Liver (tissue), 9 donors: ENCODE results near the gene ETV3. TPM values are rescaled to one million over a fixed set of nuclear protein-coding genes. Genes with fewer than 3 reads are reported as not detected.

Experiments used
- DNase-seq: peaks from one replicate; pipeline ENCODE4 v3.0.0-alpha.2; 2017; ENCODE audit warnings: low spot score
- H3K27ac ChIP-seq, 2 donors: one replicate each; pipeline ENCODE4 v1.7.0; 2013; ENCODE audit warnings: inconsistent platforms in 2 of 2, low read length in 2 of 2, control low read depth in 1 of 2, low read depth in 1 of 2, mild to moderate bottlenecking in 1 of 2
- H3K27me3 ChIP-seq, 4 donors: one replicate each; pipeline versions ENCODE4 v1.6.1 to v1.7.0; 2013; ENCODE audit warnings: low read length in 3 of 4, inconsistent platforms in 1 of 4, mild to moderate bottlenecking in 1 of 4, moderate library complexity in 1 of 4; ENCODE audit not compliant: control insufficient read depth in 4 of 4, insufficient read depth in 4 of 4
- H3K36me3 ChIP-seq, 4 donors: one replicate each; pipeline versions ENCODE4 v1.6.1 to v1.7.0; 2013; ENCODE audit warnings: low read length in 3 of 4, mild to moderate bottlenecking in 3 of 4, low read depth in 1 of 4, moderate library complexity in 1 of 4; ENCODE audit not compliant: control insufficient read depth in 4 of 4, insufficient read depth in 3 of 4
- H3K4me1 ChIP-seq, 4 donors: one replicate each; pipeline versions ENCODE4 v1.6.1 to v1.7.0; 2013; ENCODE audit warnings: low read length in 3 of 4, mild to moderate bottlenecking in 3 of 4, moderate library complexity in 1 of 4; ENCODE audit not compliant: control insufficient read depth in 4 of 4, insufficient read depth in 4 of 4
- H3K4me3 ChIP-seq, 3 donors: one replicate each; pipeline versions ENCODE4 v1.6.1 to v1.7.0; 2013; ENCODE audit warnings: low read length in 3 of 3, control low read depth in 1 of 3, low read depth in 1 of 3, mild to moderate bottlenecking in 1 of 3
- H3K9ac ChIP-seq, 2 donors: one replicate each; pipeline ENCODE4 v1.7.0; 2013; ENCODE audit warnings: low read length in 2 of 2, mild to moderate bottlenecking in 2 of 2, moderate library complexity in 2 of 2, control low read depth in 1 of 2, low read depth in 1 of 2
- H3K9me3 ChIP-seq, 4 donors: one replicate each; pipeline versions ENCODE4 v1.6.1 to v1.7.0; 2013; ENCODE audit warnings: low read length in 3 of 4; ENCODE audit not compliant: control insufficient read depth in 4 of 4
- ATF3 ChIP-seq: IDR thresholded peaks from 2 replicates; pipeline ENCODE4 v1.6.1; 2016; ENCODE audit warnings: antibody characterized with exemption
- CTCF ChIP-seq: fragments of 150-350 bp; IDR thresholded peaks from 2 replicates; pipeline ENCODE4 v1.5.1; 2017; ENCODE audit warnings: improper control_type of control experiment, low read depth, low read length; ENCODE audit not compliant: missing input control
- EGR1 ChIP-seq, 2 donors: IDR thresholded peaks; 2 replicates each; pipeline ENCODE4 v1.6.1; 2016 to 2018; ENCODE audit warnings: antibody characterized with exemption in 2 of 2, low read depth in 2 of 2
- FOXA1 ChIP-seq: IDR thresholded peaks from 2 replicates; pipeline ENCODE4 v1.6.1; 2016; ENCODE audit warnings: antibody characterized with exemption
- FOXA2 ChIP-seq: IDR thresholded peaks from 2 replicates; pipeline ENCODE4 v1.6.1; 2016; ENCODE audit warnings: antibody characterized with exemption
- GABPA ChIP-seq, 2 donors: IDR thresholded peaks in 1 of 2; conservative IDR thresholded peaks in 1 of 2; 2 replicates each; pipeline ENCODE4 v1.6.1; 2016; ENCODE audit warnings: antibody characterized with exemption in 2 of 2, mild to moderate bottlenecking in 1 of 2, moderate library complexity in 1 of 2
- HNF4A ChIP-seq, 2 donors: conservative IDR thresholded peaks; 2 replicates each; pipeline ENCODE4 v1.6.1; 2016; ENCODE audit warnings: antibody characterized with exemption in 2 of 2, mild to moderate bottlenecking in 2 of 2
- HNF4G ChIP-seq: IDR thresholded peaks from 2 replicates; pipeline ENCODE4 v1.6.1; 2016; ENCODE audit warnings: antibody characterized with exemption
- JUND ChIP-seq, 2 donors: IDR thresholded peaks; 2 replicates each; pipeline ENCODE4 v1.6.1; 2016; ENCODE audit warnings: antibody characterized with exemption in 2 of 2
- MAX ChIP-seq: IDR thresholded peaks from 2 replicates; pipeline ENCODE4 v1.6.1; 2016; ENCODE audit warnings: antibody characterized with exemption
- NR2F2 ChIP-seq: IDR thresholded peaks from 2 replicates; pipeline ENCODE4 v1.6.1; 2016; ENCODE audit warnings: antibody characterized with exemption
- RAD21 ChIP-seq, 2 donors: IDR thresholded peaks; 2 replicates each; pipeline ENCODE4 v1.6.1; 2016; ENCODE audit warnings: antibody characterized with exemption in 2 of 2, mild to moderate bottlenecking in 2 of 2
- REST ChIP-seq: IDR thresholded peaks from 2 replicates; pipeline ENCODE4 v1.6.1; 2016; ENCODE audit warnings: antibody characterized with exemption, mild to moderate bottlenecking
- RXRA ChIP-seq, 2 donors: IDR thresholded peaks; 2 replicates each; pipeline ENCODE4 v1.6.1; 2017 to 2018; ENCODE audit warnings: antibody characterized with exemption in 2 of 2, mild to moderate bottlenecking in 1 of 2
- SP1 ChIP-seq: IDR thresholded peaks from 2 replicates; pipeline ENCODE4 v1.6.1; 2018; ENCODE audit warnings: antibody characterized with exemption, mild to moderate bottlenecking
- TAF1 ChIP-seq: conservative IDR thresholded peaks from 2 replicates; pipeline ENCODE4 v1.6.1; 2016; ENCODE audit warnings: antibody characterized with exemption, mild to moderate bottlenecking
- YY1 ChIP-seq: IDR thresholded peaks from 2 replicates; pipeline ENCODE4 v1.6.1; 2016; ENCODE audit warnings: antibody characterized with exemption, mild to moderate bottlenecking
- ZBTB33 ChIP-seq: IDR thresholded peaks from 2 replicates; pipeline ENCODE4 v1.6.1; 2016; ENCODE audit warnings: antibody characterized with exemption
- WGBS: extraction: QIAGEN DNeasy Blood & Tissue Kit; methylation state at CpG from one replicate; pipeline ENCODE4 v1.1.7; 2013; 5-methylcytosine and 5-hydroxymethylcytosine counted together
- polyA plus RNA-seq, 2 donors: library from polyadenylated mRNA; stranded (reverse) in 1 of 2; unstranded in 1 of 2; fragments of 200-250 nt in 1 of 2; fragments of >200 nt in 1 of 2; fragmentation: Nextera tagmentation in 1 of 2; extraction: Ambion mirVana in 1 of 2; gene quantifications; one replicate each; pipeline versions ENCODE4 v1.2.1 to v1.2.3, GENCODE V29; 2013 to 2015
- total RNA-seq, 2 donors: library from RNA; depleted of rRNA; stranded (reverse); fragments of >200 nt; gene quantifications; one replicate each; pipeline ENCODE4 v1.2.3, GENCODE V29; 2014
- donor health status: healthy.
- donor health status: healthy.
- donor health status: healthy.
- donor health status: healthy.
- donor health status: healthy.

ETV3 gene
- total and polyA plus RNA-seq, 4 donors = 2.0 to 10.8 (median 5.3) TPM

GRCh38 chr1:157124855-157125254 lies 13.3 kb downstream of the ETV3 start:
- no peak for TF ChIP-seq ATF3
- TF ChIP-seq CTCF = no peak
- TF ChIP-seq SP1 = no peak
- TF ChIP-seq EGR1 (IDR thresholded peaks at IDR 0.05; ENCODE audit: low read depth in 2 of 2) = no peak
- no peak for TF ChIP-seq JUND (IDR thresholded peaks at IDR 0.05)
- TF ChIP-seq REST = no peak
- no peak for TF ChIP-seq TAF1
- TF ChIP-seq YY1 = no peak
- no peak for TF ChIP-seq RAD21 (IDR thresholded peaks at IDR 0.05)
- no peak for TF ChIP-seq NR2F2
- TF ChIP-seq GABPA (IDR thresholded peaks at IDR 0.05 in 1 of 2, conservative IDR thresholded peaks at IDR 0.05 in 1 of 2) = no peak
- no peak for TF ChIP-seq HNF4G
- TF ChIP-seq HNF4A (conservative IDR thresholded peaks at IDR 0.05) = no peak
- TF ChIP-seq ZBTB33 = no peak
- TF ChIP-seq FOXA2 = no peak
- no peak for TF ChIP-seq MAX
- TF ChIP-seq FOXA1 = no peak
- no peak for TF ChIP-seq RXRA (IDR thresholded peaks at IDR 0.05)
- no peak for DNase-seq
- Histone ChIP-seq H3K4me3 (no peak overlapping the region), H3K27me3 (no peaks in the 10 kb centered on the region), H3K36me3 (peaks cover 10 to 43% (median 37%) of the 10 kb centered on the region in 4 donors), H3K4me1 (no peaks in the 10 kb centered on the region), H3K9me3 (no peaks in the 10 kb centered on the region), H3K9ac (no peak overlapping the region), H3K27ac (no peak overlapping the region)
- WGBS = 89% methylated on average over 7 of the region's 7 CpGs
